IPS DF 19.7 (cell line): ENCODE measurements around the gene WDR53.
"Not testable (repeated sequence)": the region's sequence is repeated elsewhere in the genome, so short reads cannot be mapped to it uniquely, and the experiment has no call there.

Experiments used
- DNase-seq: peaks from one replicate; pipeline ENCODE4 v3.0.0-alpha.2; 2013; ENCODE audit warnings: low read depth, low spot score

WDR53 gene

DNA sequence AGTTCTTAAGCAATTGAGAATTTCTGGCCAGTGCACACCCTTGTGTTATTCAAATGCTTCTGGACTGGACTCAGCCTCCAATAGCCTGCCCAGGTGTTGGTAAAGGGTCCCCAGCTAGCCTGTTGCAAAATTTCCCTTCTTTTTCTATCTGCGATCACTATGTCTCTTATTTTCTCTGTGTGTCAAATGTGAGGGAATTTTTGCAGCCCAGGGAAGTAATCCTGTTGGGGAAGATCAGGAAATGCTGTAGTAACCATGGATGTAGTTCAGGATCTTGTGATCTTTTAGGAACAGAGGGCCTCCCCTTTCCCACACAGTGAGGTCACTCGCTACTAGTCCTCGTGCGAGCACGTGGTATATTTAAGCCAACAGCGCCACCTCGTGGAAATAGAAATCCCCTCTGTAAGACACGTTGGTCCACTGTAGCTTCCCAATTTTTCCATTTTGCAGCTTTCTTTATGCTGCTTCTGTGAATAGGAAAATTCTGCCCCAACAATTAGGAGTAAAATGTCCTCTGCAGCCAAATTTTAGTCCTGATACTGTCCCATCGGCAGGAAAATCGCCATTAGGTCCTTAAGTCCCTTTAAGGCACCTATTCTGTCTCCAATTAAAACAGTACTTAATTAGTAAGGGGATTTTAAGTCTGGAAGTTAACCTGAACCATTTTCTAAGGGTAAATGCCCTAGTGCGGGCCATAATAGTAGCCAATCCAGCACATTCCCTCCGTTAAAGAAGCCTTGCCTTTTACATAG is 49.2 kb downstream of the WDR53 start:
- no peak for DNase-seq

DNA sequence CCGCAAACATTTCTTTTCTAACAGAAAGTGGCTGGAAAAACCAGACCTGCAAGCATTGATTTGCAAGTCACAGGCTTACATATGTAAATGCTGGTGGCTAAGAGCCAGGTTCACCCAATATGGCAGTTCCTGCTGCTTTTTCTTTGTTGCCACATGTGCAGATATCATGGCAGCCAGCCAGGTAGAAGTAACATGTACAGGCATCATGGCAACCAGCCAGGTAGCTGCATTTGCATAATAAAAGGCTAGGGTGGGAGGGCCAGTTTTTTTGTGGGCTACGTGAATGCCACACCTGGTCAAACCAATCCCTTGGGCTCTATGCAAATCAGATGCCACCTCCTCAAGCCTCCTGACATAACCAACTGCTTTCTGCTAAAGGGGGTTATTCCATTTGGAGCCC is 50.4 kb downstream of the WDR53 start:
- DNase-seq = no peak

DNA sequence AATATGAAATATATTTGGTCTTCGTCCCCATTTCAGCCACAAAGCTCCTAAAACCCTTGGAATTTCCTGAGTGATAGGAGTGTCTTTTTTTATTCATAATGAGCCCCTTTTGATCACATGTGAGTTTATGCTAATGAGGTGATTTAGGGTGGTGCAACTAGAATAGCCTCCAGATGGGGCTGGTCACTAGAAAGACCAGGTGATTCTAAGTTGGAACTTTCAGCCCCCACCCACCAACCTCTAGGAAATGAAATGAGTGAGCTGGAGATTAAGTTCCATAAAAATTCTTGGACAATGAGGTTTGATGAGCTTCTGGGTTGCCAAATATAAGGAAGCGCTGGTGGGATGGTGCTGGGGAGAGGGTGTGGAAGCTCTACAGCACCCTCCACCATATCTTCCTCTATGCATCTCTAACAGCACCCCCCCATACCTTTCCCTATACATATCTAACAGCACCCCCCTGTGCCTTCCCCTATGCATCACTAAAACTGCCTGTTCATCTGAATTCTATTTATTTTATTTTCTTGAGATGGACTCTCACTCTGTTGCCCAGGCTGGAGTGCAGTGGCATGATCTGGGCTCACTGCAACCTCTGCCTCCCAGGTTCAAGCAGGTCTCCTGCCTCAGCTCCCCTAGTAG is 51.1 kb downstream of the WDR53 start:
- no peak for DNase-seq

DNA sequence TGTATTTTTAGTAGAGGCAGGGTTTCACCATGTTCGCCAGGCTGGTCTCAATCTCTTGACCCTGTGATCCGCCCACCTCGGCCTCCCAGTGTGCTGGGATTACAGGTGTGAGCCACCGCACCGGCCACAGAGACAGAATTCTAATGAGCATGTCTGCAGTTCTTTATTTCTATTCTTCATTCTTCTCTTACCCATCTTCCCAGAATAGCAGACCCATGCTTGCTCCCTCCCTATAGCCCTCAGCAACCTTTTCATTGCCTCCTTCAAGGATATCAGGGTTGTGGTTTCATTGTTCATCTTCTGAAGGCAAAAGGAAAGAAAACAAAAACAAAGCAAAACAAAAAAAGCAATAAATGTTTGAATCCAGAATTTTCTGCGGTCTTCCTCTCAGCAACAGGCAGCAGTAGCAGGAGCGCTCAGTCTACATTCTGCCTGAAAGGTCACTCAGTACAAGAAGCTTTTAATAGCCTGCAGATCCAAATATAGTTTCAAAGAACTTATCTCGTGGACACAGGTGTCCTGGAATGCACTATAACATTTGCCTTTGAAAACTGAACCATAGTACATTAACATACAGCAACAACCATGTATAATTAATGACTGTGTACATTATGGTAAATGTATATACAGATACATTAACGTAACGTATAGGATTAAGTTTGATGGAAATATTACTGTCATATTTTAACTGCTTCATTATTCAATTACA is 53.3 kb downstream of the WDR53 start, which contains the start of gene SMCO1:
TSS of gene SMCO1 (minus strand) at position 434 of the 709 bp plus-strand sequence. CDS start at position 297, 137 bp downstream.
- DNase-seq = no peak

DNA sequence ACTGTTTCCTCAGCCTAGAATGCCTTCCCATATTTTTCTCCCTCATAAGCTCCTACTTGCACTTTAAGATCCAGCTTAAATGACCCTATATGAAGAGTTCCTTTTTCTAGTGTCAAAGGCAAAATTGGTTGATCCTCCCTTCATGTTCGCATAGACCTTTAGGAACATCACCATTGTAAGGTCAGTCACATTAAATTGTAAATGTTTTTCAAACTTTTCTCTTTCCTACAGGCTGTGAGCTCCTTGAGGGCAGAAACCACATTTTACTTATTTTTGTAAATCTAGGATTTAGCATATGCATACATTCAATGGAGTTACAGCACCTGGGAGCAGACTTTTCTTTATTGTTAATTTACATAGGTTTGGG is 54.0 kb downstream of the WDR53 start:
- DNase-seq = no peak

DNA sequence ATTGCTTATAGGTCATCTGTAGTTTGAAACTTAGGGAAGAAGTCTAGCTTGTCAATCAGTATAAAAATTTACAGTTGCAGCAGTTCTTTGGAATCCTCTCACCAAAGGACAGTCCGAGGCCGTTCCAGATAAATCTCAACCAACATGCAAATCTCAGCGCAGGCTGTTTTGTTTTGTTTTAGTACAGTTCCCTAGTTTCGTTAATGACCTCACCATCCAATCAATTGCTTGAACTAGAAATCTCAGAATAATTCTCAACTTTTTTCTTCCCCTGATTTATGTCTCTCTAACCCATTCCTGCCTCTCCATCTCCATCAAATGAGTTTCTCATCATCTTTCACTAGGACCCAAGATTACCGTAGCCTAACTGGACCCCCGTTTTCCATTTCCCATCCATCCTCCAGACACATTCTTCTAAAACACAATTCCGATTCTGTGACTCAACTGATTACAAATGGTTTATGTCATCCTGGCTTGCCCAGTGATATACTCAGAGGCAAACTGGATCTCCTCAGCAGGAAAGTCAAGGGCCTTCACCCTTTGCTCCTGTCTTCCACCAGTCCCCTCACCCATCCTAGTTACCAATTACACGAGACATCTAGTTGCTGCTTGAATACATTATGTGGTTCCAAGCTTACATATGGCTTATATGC is 54.5 kb downstream of the WDR53 start:
- DNase-seq = no peak

DNA sequence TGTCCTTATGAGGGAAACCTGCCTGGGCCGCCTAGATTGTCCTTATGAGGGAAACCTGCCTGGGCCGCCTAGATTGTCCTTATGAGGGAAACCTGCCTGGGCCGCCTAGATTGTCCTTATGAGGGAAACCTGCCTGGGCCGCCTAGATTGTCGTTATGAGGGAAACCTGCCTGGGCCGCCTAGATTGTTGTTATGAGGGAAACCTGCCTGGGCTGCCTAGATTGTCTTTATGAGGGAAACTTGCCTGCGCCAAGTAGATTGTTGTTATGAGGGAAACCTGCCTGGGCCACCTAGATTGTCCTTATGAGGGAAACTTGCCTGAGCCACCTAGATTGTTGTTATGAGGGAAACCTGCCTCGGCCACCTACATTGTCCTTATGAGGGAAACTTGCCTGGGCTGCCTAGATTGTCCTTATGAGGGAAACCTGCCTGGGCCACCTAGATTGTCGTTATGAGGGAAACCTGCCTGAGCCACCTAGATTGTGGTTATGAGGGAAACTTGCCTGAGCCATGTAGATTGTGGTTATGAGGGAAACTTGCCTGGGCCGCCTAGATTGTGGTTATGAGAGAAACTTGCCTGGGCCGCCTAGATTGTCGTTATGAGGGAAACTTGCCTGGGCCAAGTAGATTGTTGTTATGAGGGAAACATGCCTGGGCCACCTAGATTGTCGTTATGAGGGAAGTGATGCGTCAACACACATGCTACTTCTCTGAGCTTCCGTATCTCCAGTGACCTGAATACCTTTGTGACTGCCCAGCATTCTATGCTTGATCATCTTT is 56.5 kb downstream of the WDR53 start:
- DNase-seq = not testable (repeated sequence)

DNA sequence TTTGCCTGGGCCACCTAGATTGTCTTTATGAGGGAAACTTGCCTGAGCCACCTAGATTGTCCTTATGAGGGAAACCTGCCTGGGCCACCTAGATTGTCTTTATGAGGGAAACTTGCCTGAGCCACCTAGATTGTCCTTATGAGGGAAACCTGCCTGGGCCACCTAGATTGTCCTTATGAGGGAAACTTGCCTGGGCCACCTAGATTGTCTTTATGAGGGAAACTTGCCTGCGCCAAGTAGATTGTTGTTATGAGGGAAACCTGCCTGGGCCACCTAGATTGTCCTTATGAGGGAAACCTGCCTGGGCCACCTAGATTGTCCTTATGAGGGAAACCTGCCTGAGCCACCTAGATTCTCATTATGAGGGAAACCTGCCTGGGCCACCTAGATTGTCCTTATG is 57.2 kb downstream of the WDR53 start:
- DNase-seq = not testable (repeated sequence)

DNA sequence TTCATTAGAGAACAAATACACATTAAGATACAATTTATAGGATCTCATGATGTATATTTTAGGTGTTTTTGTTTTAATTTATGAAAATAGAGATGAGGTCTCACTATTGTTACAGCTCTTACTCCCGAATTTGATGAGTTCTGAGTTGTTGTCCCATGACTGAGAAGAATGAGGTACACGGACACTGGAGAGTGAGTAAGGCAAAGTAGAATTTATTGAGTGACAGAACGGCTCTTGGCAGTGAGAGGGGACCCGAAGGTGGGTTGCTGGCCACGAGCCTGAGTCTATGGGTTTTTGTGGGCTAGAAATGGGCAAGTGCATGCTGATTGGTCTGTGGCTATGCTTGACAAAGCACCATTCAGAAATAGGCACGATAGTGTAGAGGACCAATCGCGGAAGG is 61.7 kb downstream of the WDR53 start:
- no peak for DNase-seq

DNA sequence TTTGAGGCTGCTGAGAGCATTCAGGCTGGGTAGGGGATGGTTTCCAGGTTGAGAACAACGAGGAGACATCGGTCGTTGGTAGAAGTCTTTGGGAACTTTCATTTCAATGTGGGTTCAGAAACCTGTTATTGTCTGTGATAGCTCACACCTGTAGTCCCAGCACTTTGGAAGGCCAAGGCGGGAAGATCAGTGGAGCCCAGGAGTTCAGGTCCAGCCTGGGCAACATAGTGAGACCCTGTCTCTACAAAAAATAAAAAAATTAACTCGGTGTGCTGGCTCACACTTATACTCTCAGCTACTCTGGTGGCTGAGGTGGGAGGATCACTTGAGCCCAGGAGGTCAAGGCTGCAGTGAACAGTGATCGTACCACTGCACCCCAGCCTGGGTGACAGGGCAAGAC is 63.8 kb downstream of the WDR53 start:
- no peak for DNase-seq
